ENCODE measurements around the gene KAZN.

- TF ChIP-seq ELF4 (IDR thresholded peaks at IDR 0.05) (no peak), FOXK2 (IDR thresholded peaks at IDR 0.05) (no peak), ARNT (IDR thresholded peaks at IDR 0.05) (no peak), TARDBP (IDR thresholded peaks at IDR 0.05) (no peak), HDGF (IDR thresholded peaks at IDR 0.05; ENCODE audit: borderline replicate concordance) (no peak), BHLHE40 (IDR thresholded peaks at IDR 0.05; ENCODE audit: borderline replicate concordance) (no peak), PKNOX1 (IDR thresholded peaks at IDR 0.05) (no peak)
Observed at GRCh38 chr1:15038232-15039016, 439.9 kb downstream of the KAZN start.

Measured in HEK293T (cell line).